ENCODE data around the gene LYZL4. TPM values are rescaled to one million over a fixed set of nuclear protein-coding genes. Genes with fewer than 3 reads are reported as not detected.

Gene LYZL4
- total RNA-seq, 4 donors from 2014 or later, result not detected

DNA sequence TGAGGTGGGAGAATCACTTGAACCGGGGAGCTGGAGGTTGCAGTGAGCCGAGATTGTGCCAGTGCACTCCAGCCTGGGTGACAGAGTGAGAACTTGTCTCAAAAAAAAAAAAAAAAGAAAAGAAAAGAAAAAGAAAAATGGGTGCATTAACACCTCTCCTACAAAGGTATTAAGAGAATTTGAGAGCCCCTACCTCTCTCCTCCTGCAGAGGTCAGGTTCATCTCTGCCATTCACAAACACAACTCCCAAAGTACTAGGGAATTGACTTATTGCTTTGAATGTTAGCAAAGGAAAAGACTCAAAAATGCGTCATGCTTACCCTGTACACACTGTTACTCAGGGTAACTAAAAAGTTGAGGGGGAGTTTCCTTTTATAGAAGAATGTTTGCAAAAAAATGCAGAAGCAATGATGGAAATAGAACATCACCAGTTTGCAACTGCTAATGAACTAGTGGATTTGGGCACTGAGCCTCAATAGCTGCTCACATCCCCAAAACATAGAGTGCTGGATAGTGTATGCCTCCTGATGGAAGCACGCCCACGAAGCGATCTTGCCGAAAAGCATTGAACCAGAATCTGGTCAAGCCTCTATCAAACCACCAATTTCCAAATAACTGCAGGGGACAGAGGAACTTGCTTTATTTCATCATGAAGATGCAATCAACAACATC, 15.5 kb upstream of the LYZL4 start:
- TF ChIP-seq, protein P1, sequence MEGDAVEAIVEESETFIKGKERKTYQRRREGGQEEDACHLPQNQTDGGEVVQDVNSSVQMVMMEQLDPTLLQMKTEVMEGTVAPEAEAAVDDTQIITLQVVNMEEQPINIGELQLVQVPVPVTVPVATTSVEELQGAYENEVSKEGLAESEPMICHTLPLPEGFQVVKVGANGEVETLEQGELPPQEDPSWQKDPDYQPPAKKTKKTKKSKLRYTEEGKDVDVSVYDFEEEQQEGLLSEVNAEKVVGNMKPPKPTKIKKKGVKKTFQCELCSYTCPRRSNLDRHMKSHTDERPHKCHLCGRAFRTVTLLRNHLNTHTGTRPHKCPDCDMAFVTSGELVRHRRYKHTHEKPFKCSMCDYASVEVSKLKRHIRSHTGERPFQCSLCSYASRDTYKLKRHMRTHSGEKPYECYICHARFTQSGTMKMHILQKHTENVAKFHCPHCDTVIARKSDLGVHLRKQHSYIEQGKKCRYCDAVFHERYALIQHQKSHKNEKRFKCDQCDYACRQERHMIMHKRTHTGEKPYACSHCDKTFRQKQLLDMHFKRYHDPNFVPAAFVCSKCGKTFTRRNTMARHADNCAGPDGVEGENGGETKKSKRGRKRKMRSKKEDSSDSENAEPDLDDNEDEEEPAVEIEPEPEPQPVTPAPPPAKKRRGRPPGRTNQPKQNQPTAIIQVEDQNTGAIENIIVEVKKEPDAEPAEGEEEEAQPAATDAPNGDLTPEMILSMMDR (IDR thresholded peaks at IDR 0.05), result no peak
- TF ChIP-seq EP300 (IDR thresholded peaks at IDR 0.05), result no peak
- no peak for TF ChIP-seq POLR2A (IDR thresholded peaks at IDR 0.05)
- no peak for TF ChIP-seq POLR2AphosphoS5 (IDR thresholded peaks at IDR 0.05)
- Histone ChIP-seq H3K36me3 (no peaks in the 10 kb centered on the region), H3K27ac (no peak overlapping the region), H3K9me3 (no peaks in the 10 kb centered on the region), H3K4me1 (no peaks in the 10 kb centered on the region), H3K27me3 (peaks cover 16% of the 10 kb centered on the region), H3K4me3 (no peak overlapping the region)
- 95% methylated on average over 7 of the region's 7 CpGs for WGBS
- no peak for DNase-seq (ENCODE audit: low spot score in 2 of 2)

DNA sequence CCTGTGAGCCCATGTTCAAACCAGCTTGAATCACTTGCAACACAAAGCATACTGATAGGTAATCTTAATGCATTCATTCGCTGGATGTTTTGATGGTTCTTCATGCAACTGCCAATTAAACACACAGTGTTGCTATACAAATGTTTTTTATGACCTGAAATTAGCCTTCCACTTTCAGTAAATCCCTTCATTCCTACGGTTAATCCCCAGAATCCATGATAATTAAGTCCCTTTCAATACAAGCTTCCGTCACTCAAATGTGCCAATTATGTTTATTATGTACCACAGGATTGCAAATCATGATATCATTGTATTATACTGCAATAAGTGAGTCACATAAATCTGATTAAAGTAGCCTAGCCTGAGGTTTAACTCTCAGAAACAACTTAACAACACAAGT, 14.5 kb upstream of the LYZL4 start:
- Histone ChIP-seq H3K4me3 (no peak overlapping the region), H3K36me3 (no peaks in the 10 kb centered on the region), H3K27me3 (peaks cover 20% of the 10 kb centered on the region), H3K9me3 (no peaks in the 10 kb centered on the region), H3K4me1 (no peaks in the 10 kb centered on the region), H3K27ac (no peak overlapping the region)
- DNase-seq (ENCODE audit: low spot score in 2 of 2), result no peak
- 78% methylated on average over 3 of the region's 3 CpGs for WGBS
- TF ChIP-seq POLR2AphosphoS5 (IDR thresholded peaks at IDR 0.05), result no peak
- TF ChIP-seq, protein P1 (IDR thresholded peaks at IDR 0.05), result no peak
- no peak for TF ChIP-seq POLR2A (IDR thresholded peaks at IDR 0.05)
- TF ChIP-seq EP300 (IDR thresholded peaks at IDR 0.05), result no peak

DNA sequence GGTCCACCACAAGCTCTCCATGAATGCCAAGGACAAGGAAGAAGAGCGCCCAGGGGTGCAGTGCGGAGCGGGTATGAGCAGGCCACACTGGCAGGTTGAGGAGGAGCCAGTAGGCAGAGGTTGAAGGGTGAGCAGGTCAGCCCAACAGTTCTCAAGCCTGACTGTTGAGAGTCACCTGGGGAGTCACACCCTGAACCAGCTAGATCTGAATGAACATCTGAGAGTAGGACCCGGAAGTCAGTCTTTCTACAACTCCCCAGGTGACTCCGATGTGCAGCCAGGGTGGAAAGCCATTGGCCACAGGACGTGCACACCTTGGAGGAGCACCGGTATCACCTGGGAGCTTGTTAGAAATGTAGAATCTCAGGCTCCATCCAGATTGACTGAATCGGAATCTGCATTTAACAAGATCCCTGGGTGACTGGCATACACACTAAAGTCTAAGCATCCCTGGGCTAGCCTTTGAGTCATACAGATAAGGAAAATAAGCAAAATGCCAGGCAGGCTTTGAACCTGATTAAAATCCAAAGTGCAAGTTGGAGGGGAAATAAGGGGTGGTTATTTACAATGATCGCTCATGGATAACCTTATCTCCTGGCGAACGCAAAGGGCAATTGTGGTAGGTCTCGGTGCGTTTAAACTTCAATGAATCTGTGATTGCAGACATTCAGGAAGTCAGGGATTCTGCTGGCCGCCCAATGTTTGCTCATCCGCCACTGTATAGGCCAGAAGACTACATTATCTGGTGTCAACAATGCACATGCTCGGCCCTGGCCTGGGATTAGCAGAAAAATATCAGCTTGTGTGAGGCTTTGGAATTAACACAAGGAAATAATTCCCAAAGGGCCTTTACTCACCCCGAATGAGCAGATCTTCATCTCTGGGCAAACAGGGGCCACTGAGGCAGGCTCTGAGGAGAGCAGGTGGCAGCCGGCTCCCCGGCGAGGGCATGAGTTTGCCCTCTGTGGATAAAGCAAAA, 11.7 kb upstream of the LYZL4 start:
- H3K27ac ChIP-seq, result no peak overlapping the region
- no peak for TF ChIP-seq POLR2A (IDR thresholded peaks at IDR 0.05)
- no peak for TF ChIP-seq EP300 (IDR thresholded peaks at IDR 0.05)
- TF ChIP-seq POLR2AphosphoS5 (IDR thresholded peaks at IDR 0.05), result no peak
- TF ChIP-seq, protein P1 (IDR thresholded peaks at IDR 0.05), result no peak
- WGBS, result 91% methylated on average over 19 of the region's 20 CpGs
- H3K27me3 ChIP-seq, result peaks cover 4% of the 10 kb centered on the region
- H3K4me1 ChIP-seq, result no peaks in the 10 kb centered on the region
- H3K4me3 ChIP-seq, result no peak overlapping the region
- H3K9me3 ChIP-seq, result no peaks in the 10 kb centered on the region
- no peak for DNase-seq (ENCODE audit: low spot score in 2 of 2)
- no peaks in the 10 kb centered on the region for H3K36me3 ChIP-seq

DNA sequence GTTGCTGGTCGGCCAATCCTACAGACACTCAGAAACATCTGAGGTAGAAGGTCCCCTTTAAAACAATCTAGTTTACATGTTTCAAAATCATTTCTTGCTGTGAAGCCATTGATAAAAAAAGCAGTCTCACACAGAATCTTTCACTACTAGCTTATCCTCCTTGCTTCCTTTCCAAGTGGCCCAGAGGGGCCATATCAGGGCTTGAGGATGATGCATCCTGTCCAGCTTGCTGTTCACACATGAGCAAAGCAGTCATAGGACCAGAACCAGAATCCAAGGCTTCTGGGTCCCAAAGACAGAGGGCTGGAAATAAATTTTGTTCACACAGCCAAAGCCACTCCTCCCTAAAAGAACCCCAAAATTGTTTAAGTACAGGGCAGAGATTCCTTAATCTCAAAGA, 9.2 kb upstream of the LYZL4 start:
- 83% methylated on average over 1 of the region's 1 CpG for WGBS
- H3K36me3 ChIP-seq, result no peaks in the 10 kb centered on the region
- TF ChIP-seq, protein P1 (IDR thresholded peaks at IDR 0.05), result no peak
- TF ChIP-seq EP300 (IDR thresholded peaks at IDR 0.05) (no peak), POLR2AphosphoS5 (IDR thresholded peaks at IDR 0.05) (no peak), POLR2A (IDR thresholded peaks at IDR 0.05) (no peak)
- H3K27me3 ChIP-seq, result peaks cover 12% of the 10 kb centered on the region
- no peaks in the 10 kb centered on the region for H3K4me1 ChIP-seq
- H3K27ac ChIP-seq, result no peak overlapping the region
- no peak for DNase-seq (ENCODE audit: low spot score in 2 of 2)
- H3K9me3 ChIP-seq, result no peaks in the 10 kb centered on the region
- no peak overlapping the region for H3K4me3 ChIP-seq
